Neural crest cell (in vitro differentiated cells): ENCODE data around the gene NCCRP1. TPM values are rescaled to one million over a fixed set of nuclear protein-coding genes. Genes with fewer than 3 reads are reported as not detected.
A peak's percentile ranks its signal among the peaks of the same experiment; 100 is the strongest.

Source experiments
- DNase-seq: peaks from one replicate; pipeline ENCODE4 v3.0.0; 2021; ENCODE audit warnings: low read depth, mixed read lengths, low spot score
- H3K27ac Mint-ChIP-seq: one replicate; pipeline ENCODE4 v1.8.0; 2021; ENCODE audit warnings: mild to moderate bottlenecking, mixed read lengths; ENCODE audit not compliant: unreplicated experiment
- H3K27me3 Mint-ChIP-seq: 2 replicates; pipeline ENCODE4 v1.8.0; 2021; ENCODE audit warnings: low read depth, mild to moderate bottlenecking, mixed read lengths
- H3K36me3 Mint-ChIP-seq: 2 replicates; pipeline ENCODE4 v1.8.0; 2021; ENCODE audit warnings: low read depth, mild to moderate bottlenecking, mixed read lengths
- H3K4me1 Mint-ChIP-seq: 2 replicates; pipeline ENCODE4 v1.8.0; 2021; ENCODE audit warnings: mixed read lengths
- H3K4me3 Mint-ChIP-seq: one replicate; pipeline ENCODE4 v1.8.0; 2021; ENCODE audit warnings: mild to moderate bottlenecking, mixed read lengths
- H3K9me3 Mint-ChIP-seq: 2 replicates; pipeline ENCODE4 v1.8.0; 2021; ENCODE audit warnings: mixed read lengths
- total RNA-seq: library from RNA; stranded (reverse); gene quantifications from 2 replicates; pipeline ENCODE4 v1.2.1, GENCODE V29; 2021
- TF ChIP-seq, protein P1 (sequence below): fragments of 200-600 bp; sonication (generic); conservative IDR thresholded peaks from 2 replicates; pipeline ENCODE4 v1.5.0; 2021; ENCODE audit warnings: antibody characterized with exemption, mild to moderate bottlenecking

The NCCRP1 gene
- total RNA-seq, 1 donor from 2014 or later = not detected

DNA sequence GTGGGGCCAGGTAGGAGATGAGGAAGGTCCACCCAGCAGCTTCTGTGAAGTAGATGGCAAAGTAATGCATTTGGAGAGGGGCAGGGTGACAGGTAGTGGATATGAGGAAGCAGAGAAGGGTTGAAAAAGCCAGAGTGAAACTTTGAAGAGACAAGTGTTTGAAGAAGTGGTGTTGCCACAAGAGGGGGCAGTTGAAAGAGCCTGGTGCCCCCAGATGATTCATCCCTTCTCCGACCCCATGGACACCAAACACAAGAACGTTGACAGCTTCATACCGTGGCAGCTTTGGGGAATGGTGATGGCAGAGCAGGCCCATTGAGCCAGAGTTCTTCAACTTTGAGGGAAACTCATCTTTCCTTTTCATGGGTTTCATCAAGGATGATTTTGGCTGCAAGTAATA, 28.1 kb downstream of the NCCRP1 start:
- Mint-ChIP-seq H3K27ac (no peak overlapping the region), H3K27me3 (peaks cover 72% of the 10 kb centered on the region), H3K4me3 (no peak overlapping the region), H3K4me1 (no peaks in the 10 kb centered on the region), H3K36me3 (no peaks in the 10 kb centered on the region), H3K9me3 (no peaks in the 10 kb centered on the region)
- no peak for DNase-seq
- TF ChIP-seq, protein P1, sequence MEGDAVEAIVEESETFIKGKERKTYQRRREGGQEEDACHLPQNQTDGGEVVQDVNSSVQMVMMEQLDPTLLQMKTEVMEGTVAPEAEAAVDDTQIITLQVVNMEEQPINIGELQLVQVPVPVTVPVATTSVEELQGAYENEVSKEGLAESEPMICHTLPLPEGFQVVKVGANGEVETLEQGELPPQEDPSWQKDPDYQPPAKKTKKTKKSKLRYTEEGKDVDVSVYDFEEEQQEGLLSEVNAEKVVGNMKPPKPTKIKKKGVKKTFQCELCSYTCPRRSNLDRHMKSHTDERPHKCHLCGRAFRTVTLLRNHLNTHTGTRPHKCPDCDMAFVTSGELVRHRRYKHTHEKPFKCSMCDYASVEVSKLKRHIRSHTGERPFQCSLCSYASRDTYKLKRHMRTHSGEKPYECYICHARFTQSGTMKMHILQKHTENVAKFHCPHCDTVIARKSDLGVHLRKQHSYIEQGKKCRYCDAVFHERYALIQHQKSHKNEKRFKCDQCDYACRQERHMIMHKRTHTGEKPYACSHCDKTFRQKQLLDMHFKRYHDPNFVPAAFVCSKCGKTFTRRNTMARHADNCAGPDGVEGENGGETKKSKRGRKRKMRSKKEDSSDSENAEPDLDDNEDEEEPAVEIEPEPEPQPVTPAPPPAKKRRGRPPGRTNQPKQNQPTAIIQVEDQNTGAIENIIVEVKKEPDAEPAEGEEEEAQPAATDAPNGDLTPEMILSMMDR = no peak

DNA sequence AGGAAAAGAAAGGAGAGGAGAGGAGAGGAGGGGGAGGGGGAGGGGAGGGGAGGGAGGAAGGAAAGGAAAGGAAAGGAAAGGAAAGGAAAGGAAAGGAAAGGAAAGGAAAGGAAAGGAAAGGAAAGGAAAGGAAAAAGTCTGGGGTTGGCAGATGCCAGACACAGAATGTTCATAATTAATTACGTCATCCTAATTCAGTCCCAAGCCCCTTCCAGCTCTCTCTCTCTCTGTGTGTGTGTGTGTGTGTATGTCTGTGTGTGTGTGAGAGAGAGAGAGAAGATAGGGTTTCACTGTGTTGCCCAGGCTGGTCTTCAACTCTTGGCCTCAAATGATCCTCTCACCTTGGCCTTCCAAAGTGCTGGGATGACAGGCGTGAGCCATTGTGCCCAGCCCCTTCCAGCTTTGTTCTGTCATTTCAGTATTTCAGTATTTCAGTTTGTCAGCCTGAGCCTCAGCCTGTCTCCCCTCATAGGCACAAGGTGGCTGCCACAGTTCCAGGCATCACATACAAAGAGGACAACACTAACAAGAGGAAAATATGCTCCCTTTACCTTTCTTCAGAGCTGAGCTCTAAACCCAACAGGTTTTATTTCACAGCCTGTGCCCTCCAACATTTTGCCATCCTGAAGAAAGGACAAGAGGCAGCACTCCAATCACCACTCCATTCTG, 33.5 kb downstream of the NCCRP1 start:
- Mint-ChIP-seq H3K36me3 (no peaks in the 10 kb centered on the region), H3K4me3 (no peak overlapping the region), H3K4me1 (no peaks in the 10 kb centered on the region), H3K27ac (no peak overlapping the region), H3K27me3 (peaks cover 73% of the 10 kb centered on the region), H3K9me3 (no peaks in the 10 kb centered on the region)
- no peak for DNase-seq
- TF ChIP-seq, protein P1 = no peak

DNA sequence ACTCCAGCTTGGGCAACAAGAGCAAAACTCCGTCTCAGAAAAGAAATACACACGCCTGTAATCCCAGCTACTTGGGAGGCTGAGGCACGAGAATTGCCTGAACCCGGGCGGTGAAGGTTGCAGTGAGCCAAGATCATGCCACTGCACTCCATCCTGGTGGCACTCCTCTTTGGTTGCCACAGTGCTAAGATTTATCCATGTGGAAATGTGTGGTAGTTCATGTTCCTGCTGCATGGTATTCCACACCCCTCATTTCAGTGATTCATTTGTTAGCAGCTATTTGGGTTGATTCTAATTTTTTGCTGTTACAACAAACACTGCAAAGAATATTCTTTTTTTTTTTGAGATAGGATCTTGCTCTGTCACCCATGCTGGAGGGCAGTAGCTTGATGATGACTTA, 35.9 kb downstream of the NCCRP1 start:
- Mint-ChIP-seq H3K27ac (no peak overlapping the region), H3K27me3 (peaks cover 61% of the 10 kb centered on the region), H3K4me1 (no peaks in the 10 kb centered on the region), H3K36me3 (no peaks in the 10 kb centered on the region), H3K9me3 (no peaks in the 10 kb centered on the region), H3K4me3 (no peak overlapping the region)
- no peak for DNase-seq
- TF ChIP-seq, protein P1 = no peak

DNA sequence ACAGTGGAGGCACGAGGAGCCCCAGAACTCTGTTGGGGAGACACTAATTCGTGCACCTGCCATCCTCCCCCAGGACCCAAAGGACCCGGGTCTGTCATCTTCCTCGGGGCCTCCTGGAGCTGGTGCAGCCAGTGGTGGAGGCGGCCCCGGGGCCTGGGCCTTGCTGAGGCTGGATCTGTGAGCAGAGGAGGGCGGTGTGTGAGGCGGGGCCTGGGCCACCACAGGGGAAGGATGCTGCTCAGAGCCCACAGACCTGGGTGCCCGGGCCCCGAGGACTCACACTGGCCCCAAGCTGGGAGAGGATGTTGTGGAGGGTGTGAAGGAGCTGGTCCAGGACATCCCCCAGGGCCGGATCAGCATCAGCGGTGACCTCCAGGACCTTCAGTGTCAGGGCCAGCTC, 39.8 kb downstream of the NCCRP1 start:
- no peak for DNase-seq
- peaks cover 53% of the 10 kb centered on the region for H3K27me3 Mint-ChIP-seq
- no peaks in the 10 kb centered on the region for H3K36me3 Mint-ChIP-seq

DNA sequence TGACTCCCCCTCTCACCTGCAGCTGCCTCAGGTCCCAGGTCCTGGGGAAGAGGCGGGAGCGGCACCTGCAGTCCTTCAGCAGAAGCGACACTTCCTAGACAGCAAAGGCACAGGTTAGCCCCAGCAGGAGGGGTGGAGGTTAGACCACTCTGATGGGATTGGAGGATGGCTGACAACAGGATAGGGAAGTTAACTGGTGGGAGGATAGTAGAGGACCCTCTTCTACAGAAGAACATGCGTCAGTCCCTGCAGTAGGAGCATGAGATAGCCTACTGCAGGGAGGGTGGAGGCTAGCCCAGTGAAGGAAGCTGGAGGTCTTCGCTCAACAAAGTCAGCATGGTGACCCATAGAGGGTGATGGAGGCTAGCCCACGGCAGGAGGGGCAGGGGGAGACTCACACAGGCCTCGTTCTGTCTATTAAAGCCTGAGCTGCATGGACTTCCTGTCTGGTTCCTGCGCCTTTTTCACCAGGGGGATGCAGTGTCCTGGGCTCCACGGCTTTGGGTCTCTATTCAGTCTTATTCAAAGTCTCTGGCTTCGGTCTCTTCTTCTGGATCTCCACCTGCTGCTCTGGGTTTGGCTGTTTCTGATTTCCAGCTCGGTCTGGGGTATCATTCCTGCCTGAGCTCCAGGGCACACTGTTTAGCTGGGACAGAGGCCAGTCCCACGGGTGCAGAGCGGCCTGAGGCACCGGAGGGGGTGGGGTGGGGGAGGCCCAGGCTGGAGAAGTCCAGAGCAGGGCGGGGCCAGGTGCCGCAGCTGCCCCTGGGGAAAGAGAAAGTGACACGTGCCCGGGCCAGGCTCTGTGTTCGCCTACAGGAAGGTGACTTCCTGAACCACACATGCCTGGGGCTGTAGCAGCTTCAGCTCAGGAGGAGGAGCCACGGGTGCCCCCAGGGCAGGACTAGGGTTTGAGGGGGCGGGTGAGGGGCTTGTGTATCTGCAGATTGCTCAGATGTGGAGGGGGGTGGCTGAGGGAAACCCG, 40.7 kb downstream of the NCCRP1 start:
- no peak for DNase-seq
- H3K27me3 Mint-ChIP-seq = peaks cover 50% of the 10 kb centered on the region
- no peaks in the 10 kb centered on the region for H3K9me3 Mint-ChIP-seq
- no peaks in the 10 kb centered on the region for H3K4me1 Mint-ChIP-seq
- peak overlapping the region; percentile 89 for H3K27ac Mint-ChIP-seq
- no peak overlapping the region for H3K4me3 Mint-ChIP-seq
- TF ChIP-seq, protein P1 = no peak
- H3K36me3 Mint-ChIP-seq = no peaks in the 10 kb centered on the region

More for the DNA sequence above, 39.8 kb downstream of the NCCRP1 start:
- TF ChIP-seq, protein P1 = no peak
- no peaks in the 10 kb centered on the region for H3K9me3 Mint-ChIP-seq
- H3K4me1 Mint-ChIP-seq = no peaks in the 10 kb centered on the region
- no peak overlapping the region for H3K27ac Mint-ChIP-seq
- no peak overlapping the region for H3K4me3 Mint-ChIP-seq
